Stimulated activated naive CD8-positive, alpha-beta T cell treated with anti-CD3 and anti-CD28 coated beads, Interleukin-15, amount 100 ng/mL, for 72 hours (primary cell): ENCODE data around the gene DUSP3.
A peak's percentile ranks its signal among the peaks of the same experiment; 100 is the strongest.

Experiments used
- ATAC-seq: fragments of 150-1000 bp; cut with Tn5 transposase; 2 replicates; pipeline ENCODE4 v1.10.0; 2021; ENCODE audit warnings: mild to moderate bottlenecking, moderate library complexity
- DNase-seq, 2 donors: peaks; one replicate each; pipeline ENCODE4 v3.0.0; 2021 to 2022
- H3K27ac Mint-ChIP-seq, 2 donors: one replicate each; pipeline ENCODE4 v1.8.0; 2022; ENCODE audit warnings: mild to moderate bottlenecking in 2 of 2, mixed read lengths in 2 of 2, moderate library complexity in 2 of 2
- H3K27me3 Mint-ChIP-seq: one replicate; pipeline ENCODE4 v1.8.0; 2022; ENCODE audit warnings: mixed read lengths
- H3K4me1 Mint-ChIP-seq: one replicate; pipeline ENCODE4 v1.8.0; 2022; ENCODE audit warnings: mild to moderate bottlenecking, mixed read lengths
- H3K4me3 Mint-ChIP-seq, 2 donors: one replicate each; pipeline ENCODE4 v1.8.0; 2022; ENCODE audit warnings: mild to moderate bottlenecking in 2 of 2, mixed read lengths in 2 of 2, moderate library complexity in 1 of 2
- H3K9me3 Mint-ChIP-seq, 2 donors: one replicate each; pipeline ENCODE4 v1.8.0; 2022; ENCODE audit warnings: mixed read lengths in 2 of 2

The DUSP3 gene

DNA sequence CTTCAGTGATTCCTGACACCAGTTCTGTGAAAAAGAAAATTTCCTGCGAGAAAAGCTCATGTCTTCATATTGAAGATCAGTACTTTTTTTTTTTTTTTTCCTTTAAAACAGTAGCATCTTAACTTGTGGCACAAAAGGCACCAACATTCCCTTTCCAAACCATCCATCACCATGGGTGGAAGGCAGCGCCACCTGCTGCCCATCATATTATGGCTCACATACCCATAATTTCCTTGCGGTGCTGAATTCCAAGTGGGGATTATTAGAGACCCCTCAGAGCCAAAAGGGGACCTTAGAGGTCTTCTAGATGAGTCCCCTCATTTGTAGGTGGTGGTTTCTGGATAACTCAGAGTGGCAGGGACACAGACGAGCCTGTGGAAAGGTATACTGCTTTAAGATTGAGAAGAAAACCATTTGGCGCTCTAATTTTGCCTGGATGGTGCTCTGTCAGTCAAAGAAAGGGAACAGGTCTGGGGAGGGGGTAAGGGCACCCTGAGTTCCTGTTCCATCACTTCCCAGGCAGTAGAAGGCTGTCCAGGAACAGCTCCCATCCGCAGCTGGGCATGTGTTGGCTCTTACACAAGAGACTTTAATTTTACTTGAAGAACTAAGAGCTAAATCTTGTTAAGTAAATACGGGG, 12.2 kb downstream of the DUSP3 start:
- no peaks in the 10 kb centered on the region for H3K4me1 Mint-ChIP-seq
- ATAC-seq (no peak), DNase-seq (peak in 1 of 2 donors; percentile 34)
- no peak overlapping the region for H3K4me3 Mint-ChIP-seq
- no peaks in the 10 kb centered on the region for H3K9me3 Mint-ChIP-seq
- H3K27me3 Mint-ChIP-seq: no peaks in the 10 kb centered on the region
- H3K27ac Mint-ChIP-seq: no peak overlapping the region

DNA sequence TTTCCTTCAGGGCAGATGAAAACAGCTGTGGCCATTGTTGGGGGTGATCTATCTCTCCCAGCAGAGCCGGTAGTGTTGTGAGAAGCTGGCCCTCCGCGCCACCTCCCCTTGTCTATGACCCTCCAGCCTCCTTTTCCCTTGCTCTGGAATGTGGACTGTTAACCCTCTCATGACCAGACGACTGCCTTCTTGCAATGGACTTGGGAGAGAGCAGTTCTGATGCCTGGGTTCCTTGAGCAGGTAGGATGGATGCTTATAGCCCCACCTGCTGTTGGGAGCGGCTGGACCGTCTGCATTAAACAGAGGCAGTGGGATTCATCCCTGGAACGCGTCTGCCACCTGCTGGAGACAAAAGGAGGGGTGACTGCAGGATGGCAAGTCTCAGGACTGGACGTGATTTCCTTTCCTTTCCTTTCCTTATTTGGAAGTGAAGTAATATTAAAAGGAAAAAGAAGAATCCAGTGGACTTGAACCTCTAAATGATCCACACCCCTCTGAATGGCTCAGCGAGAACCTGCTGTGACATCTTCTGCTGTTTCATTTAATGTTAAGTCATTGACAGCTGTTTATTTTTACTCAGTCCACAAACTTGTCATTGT, 18.4 kb downstream of the DUSP3 start:
- no peak overlapping the region for H3K4me3 Mint-ChIP-seq
- no peaks in the 10 kb centered on the region for H3K9me3 Mint-ChIP-seq
- no peaks in the 10 kb centered on the region for H3K4me1 Mint-ChIP-seq
- peak; percentile 93 for ATAC-seq
- peak; percentile 84 to 88 for DNase-seq
- peaks cover 39% of the 10 kb centered on the region for H3K27me3 Mint-ChIP-seq
- no peak overlapping the region for H3K27ac Mint-ChIP-seq

DNA sequence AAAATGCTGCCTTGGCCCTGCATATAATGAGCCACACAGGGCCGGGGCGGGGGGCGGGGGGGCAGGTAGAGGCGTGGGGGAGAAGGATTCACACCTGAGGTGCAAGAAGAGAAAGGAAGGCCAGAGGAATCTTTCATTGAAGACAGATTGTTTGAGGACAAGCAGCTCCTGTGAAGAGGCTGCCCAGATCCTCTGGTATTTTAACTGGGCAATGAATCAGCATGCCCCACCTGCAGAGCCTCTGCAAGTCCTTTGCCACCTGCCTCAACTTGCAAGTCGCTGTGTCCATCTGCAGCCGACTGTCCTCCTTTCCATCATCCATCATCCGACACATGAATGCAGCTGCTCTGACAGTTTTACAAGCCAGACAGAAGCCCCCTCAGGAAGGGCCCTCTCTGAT, 18.9 kb downstream of the DUSP3 start:
- Mint-ChIP-seq H3K4me1 (no peaks in the 10 kb centered on the region), H3K4me3 (no peak overlapping the region), H3K27me3 (peaks cover 42% of the 10 kb centered on the region), H3K27ac (no peak overlapping the region), H3K9me3 (no peaks in the 10 kb centered on the region)
- no peak for ATAC-seq
- no peak for DNase-seq

DNA sequence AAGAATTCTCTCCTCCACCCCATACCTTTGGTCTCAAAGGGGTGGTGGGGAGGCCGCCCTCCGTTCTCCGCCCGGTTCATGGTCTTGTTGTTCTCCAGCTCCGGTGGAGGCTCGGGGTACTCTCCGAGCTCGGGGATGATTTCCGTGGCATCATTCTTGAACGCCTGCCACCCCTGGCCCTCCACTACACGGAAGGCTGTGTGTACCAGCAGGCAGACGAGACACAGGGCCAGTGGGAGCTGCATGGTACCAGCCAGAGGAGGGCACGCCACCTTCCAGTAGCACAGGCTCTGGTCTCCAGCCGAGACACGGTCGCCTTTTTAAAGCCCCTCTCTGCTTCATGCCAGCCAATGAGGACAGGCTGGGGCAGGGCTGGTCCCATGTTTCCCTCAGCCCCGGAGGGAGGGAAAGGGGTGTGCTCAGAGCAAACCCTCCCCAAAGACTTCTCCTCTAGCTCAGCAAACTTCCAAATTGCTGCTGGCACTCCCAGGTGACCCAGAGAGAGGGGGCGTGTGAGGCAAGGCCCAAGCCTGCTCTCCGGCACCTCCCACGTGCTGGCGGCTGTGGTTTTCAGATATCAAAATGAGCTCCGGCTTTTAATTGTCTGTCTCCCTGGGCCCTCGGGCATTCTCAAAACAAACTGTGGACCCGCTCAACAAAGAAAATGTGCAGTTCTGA, 20.1 kb downstream of the DUSP3 start, which contains the start of gene SOST:
SOST (minus strand) TSS at position 295 of the 678 bp plus-strand sequence; CDS start at position 245, 50 bp downstream.
- ATAC-seq (no peak), DNase-seq (no peak)
- Mint-ChIP-seq H3K27ac (peak within 1 kb of the TSS in 1 of 2 donors; percentile 56), H3K4me1 (no peaks in the 10 kb centered on the region), H3K4me3 (no peak within 1 kb of the TSS), H3K27me3 (peaks cover 49% of the 10 kb centered on the region), H3K9me3 (no peaks in the 10 kb centered on the region)

GRCh38 chr17:43758086-43758485, 20.7 kb downstream of the DUSP3 start:
- DNase-seq (no peak), ATAC-seq (no peak)
- Mint-ChIP-seq H3K4me1 (no peaks in the 10 kb centered on the region), H3K4me3 (no peak overlapping the region), H3K27me3 (peaks cover 52% of the 10 kb centered on the region), H3K9me3 (no peaks in the 10 kb centered on the region), H3K27ac (peak overlapping the region in 1 of 2 donors; percentile 56)

GRCh38 chr17:43757171-43757660, 21.6 kb downstream of the DUSP3 start:
- H3K9me3 Mint-ChIP-seq: no peaks in the 10 kb centered on the region
- ATAC-seq (no peak), DNase-seq (no peak)
- H3K27ac Mint-ChIP-seq: no peak overlapping the region
- no peak overlapping the region for H3K4me3 Mint-ChIP-seq
- no peaks in the 10 kb centered on the region for H3K4me1 Mint-ChIP-seq
- peaks cover 61% of the 10 kb centered on the region for H3K27me3 Mint-ChIP-seq

DNA sequence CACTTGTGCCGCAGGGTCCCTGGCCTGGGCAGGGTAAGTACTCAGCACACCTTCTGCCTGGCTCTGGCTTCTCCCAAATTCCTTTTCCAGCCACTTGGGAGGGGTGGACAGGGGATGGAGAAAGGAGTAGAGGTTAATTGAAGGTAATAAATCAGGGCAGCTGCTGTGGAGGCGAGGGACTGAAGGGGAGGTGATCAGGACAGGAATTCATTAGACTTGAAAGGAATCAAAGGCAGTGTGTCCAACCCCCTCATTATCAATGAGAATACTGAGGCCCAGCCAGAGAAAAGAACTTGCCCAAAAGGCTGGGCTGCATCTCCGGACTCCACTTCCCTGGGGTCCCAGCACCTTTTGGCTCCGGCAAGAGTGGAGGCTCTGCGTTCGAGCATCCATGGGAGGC, 22.6 kb downstream of the DUSP3 start:
- Mint-ChIP-seq H3K27me3 (peaks cover 71% of the 10 kb centered on the region), H3K4me3 (no peak overlapping the region), H3K27ac (no peak overlapping the region), H3K4me1 (no peaks in the 10 kb centered on the region), H3K9me3 (no peaks in the 10 kb centered on the region)
- ATAC-seq: no peak
- no peak for DNase-seq

DNA sequence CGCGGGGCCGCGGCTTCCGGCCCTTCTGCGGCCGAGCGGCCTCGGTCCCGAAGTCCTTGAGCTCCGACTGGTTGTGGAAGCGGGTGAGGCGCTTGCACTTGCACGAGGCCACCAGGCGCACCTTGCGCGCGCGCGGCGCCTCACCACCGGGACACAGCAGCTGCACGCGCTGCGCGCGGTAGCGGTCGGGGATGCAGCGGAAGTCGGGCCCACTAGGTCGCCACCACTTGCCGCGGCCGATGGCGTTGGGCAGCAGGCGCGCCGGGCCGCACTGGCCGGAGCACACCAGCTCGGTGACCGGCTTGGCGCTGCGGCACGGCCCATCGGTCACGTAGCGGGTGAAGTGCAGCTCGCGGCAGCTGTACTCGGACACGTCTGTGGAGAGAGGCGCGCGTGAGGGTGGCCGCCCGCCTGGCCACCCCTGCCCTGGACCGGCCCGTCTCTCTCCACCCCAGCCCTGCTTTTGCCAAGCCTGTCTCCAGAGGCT, 23.3 kb downstream of the DUSP3 start:
- Mint-ChIP-seq H3K4me1 (no peaks in the 10 kb centered on the region), H3K27ac (no peak overlapping the region), H3K9me3 (no peaks in the 10 kb centered on the region), H3K4me3 (no peak overlapping the region), H3K27me3 (peaks cover 79% of the 10 kb centered on the region)
- DNase-seq: peak in 1 of 2 donors; percentile 20
- ATAC-seq: peak; percentile 41

DNA sequence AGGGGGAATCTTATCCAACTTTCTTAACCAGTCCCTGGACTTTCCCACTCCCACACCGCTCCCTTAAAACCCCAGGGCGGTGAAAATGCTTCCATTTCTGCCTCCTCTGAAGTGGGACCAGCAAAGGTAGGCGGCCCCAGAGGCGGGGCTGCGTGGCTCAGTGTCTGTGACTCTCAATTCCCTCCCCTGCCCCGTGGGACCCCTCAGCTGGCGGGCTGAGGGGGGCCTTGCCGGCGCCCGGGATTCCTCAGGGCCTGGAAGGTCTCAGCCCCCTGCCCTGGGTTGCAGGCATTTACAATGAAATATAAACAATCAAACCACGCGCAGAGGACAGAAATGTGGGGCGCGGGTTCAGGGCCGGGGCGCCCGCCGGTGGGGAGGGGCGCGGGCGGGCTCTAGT, 23.8 kb downstream of the DUSP3 start:
- Mint-ChIP-seq H3K27me3 (peaks cover 84% of the 10 kb centered on the region), H3K4me3 (no peak overlapping the region), H3K4me1 (peaks cover 3% of the 10 kb centered on the region), H3K27ac (no peak overlapping the region), H3K9me3 (no peaks in the 10 kb centered on the region)
- ATAC-seq (no peak), DNase-seq (no peak)

DNA sequence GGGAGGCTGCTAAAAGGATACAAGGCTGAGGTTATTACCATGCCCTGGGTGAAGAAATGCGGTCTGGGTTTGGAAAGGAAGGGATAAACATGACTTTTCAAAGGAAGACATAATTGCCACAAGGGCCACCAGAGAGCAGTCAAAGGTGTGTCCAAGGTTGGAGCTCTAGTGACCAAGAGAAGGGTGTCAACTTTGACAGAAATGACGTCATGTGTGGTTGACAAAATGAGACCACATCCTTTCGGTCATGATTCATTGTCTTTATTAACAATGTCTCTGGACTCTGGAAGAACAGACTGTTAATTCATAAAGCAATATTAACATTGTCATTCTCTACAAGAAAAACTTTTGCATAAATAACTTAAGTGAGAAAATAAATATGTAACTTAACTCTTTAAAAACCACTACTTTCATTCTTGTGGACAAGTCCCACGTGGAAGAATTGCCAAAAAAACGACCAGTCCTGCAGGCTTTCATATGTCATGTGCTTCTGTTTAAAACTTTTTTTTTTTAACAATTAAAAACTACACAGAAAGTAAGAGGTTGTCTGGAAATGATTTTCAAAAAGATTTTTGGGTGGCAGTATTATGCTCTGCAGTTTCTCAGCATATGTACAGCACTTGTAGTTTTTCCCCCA, 25.2 kb downstream of the DUSP3 start:
- Mint-ChIP-seq H3K4me1 (peaks cover 6% of the 10 kb centered on the region), H3K4me3 (no peak overlapping the region), H3K27me3 (peaks cover 85% of the 10 kb centered on the region), H3K9me3 (no peaks in the 10 kb centered on the region), H3K27ac (no peak overlapping the region)
- ATAC-seq: peak; percentile 77
- no peak for DNase-seq

DNA sequence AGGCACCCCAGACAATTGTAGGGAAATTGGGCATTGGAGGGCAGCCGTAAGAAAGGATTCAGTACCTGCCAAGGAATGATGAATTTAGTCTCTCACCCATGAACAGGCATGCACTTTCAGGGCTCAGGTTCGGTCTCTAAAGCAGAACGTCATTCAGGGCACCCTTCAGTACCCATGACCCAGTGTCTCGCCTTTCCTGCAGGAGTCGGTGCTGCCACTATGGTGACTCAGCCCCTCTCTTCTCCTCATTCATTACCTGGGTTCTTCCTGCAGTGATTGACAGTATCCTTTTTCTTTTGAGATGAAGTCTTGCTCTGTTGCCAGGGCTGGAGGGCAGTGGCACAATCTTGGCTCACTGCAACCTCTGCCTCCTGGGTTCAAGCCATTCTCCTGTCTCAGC, 28.6 kb downstream of the DUSP3 start:
- peaks cover 68% of the 10 kb centered on the region for H3K27me3 Mint-ChIP-seq
- ATAC-seq: no peak

GRCh38 chr17:43745541-43745940, 33.2 kb downstream of the DUSP3 start:
- Mint-ChIP-seq H3K27me3 (peaks cover 64% of the 10 kb centered on the region), H3K9me3 (no peaks in the 10 kb centered on the region), H3K27ac (no peak overlapping the region), H3K4me1 (peaks cover 6% of the 10 kb centered on the region), H3K4me3 (no peak overlapping the region)
- ATAC-seq (no peak), DNase-seq (no peak)

More for the DNA sequence above, 28.6 kb downstream of the DUSP3 start:
- Mint-ChIP-seq H3K9me3 (no peaks in the 10 kb centered on the region), H3K27ac (no peak overlapping the region), H3K4me1 (peaks cover 6% of the 10 kb centered on the region), H3K4me3 (no peak overlapping the region)
- no peak for DNase-seq

DNA sequence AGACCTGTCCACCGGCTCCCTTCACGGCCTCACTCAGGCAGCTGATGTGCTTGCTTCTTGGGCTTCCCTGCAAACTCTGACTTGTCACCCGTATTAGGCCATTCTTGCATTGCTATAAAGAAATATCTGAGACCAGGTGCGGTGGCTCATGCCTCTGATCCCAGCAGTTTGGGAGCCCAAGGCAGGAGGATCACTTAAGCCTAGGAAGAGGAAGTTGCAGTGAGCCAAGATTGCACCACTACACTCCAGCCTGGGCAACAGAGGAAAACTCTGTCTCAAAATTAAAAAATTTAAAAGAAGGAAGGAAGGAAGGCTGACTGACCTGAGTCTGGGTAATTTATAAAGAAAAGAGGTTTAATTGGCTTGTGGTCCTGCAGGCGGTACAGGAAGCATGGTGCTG, 37.1 kb downstream of the DUSP3 start:
- Mint-ChIP-seq H3K27ac (no peak overlapping the region), H3K27me3 (peaks cover 68% of the 10 kb centered on the region), H3K4me3 (no peak overlapping the region), H3K9me3 (no peaks in the 10 kb centered on the region), H3K4me1 (no peaks in the 10 kb centered on the region)
- DNase-seq: no peak
- no peak for ATAC-seq

DNA sequence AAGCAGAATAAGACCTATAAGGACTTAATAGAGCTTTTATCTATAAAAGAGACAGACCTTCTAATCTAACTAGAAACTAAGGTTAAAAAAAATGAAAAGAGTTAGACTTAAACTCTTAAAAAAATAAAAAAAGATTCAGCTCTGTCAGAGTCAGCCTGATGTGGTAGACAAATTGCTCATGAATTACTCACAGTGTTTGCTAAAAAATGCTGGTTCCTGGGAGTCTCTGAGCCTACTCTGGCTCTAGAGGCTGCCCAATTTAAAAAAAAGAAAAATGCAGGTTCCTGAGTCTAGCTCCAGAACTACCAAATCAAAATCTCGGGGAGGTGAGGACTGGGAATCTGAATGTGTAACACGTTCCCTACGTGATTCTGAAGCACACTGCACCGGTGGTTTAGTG, 38.2 kb downstream of the DUSP3 start:
- Mint-ChIP-seq H3K27ac (peak overlapping the region in 1 of 2 donors; percentile 2), H3K4me3 (no peak overlapping the region), H3K4me1 (no peaks in the 10 kb centered on the region), H3K27me3 (peaks cover 57% of the 10 kb centered on the region), H3K9me3 (no peaks in the 10 kb centered on the region)
- ATAC-seq (no peak), DNase-seq (no peak)

GRCh38 chr17:43737722-43738121, 41.1 kb downstream of the DUSP3 start:
- peaks cover 34% of the 10 kb centered on the region for H3K27me3 Mint-ChIP-seq
- ATAC-seq: no peak
- no peaks in the 10 kb centered on the region for H3K4me1 Mint-ChIP-seq
- no peak overlapping the region for H3K27ac Mint-ChIP-seq
- DNase-seq: no peak
- H3K9me3 Mint-ChIP-seq: peaks cover 0 to 9% of the 10 kb centered on the region in 2 donors
- H3K4me3 Mint-ChIP-seq: no peak overlapping the region
